HG02678 (cell line): ENCODE data around the gene PPP2R3B.
"Not testable (repeated sequence)": the region's sequence is repeated elsewhere in the genome, so short reads cannot be mapped to it uniquely, and the experiment has no call there.

Experiments used
- ATAC-seq: cut with Tn5 transposase; IDR thresholded peaks from one replicate; pipeline ENCODE4 v1.9.1; 2021; ENCODE audit warnings: mild to moderate bottlenecking, moderate library complexity; ENCODE audit not compliant: unreplicated experiment

The PPP2R3B gene

GRCh38 chrX:340641-341423, 45.9 kb downstream of the PPP2R3B start:
- no peak for ATAC-seq

- no peak for ATAC-seq
Observed at GRCh38 chrX:340121-340520, 46.6 kb downstream of the PPP2R3B start.

GRCh38 chrX:338836-339400, 47.8 kb downstream of the PPP2R3B start:
- ATAC-seq = no peak

GRCh38 chrX:338281-338835, 48.3 kb downstream of the PPP2R3B start:
- ATAC-seq = no peak

GRCh38 chrX:337331-337831, 49.3 kb downstream of the PPP2R3B start:
- no peak for ATAC-seq

GRCh38 chrX:336227-336626, 50.5 kb downstream of the PPP2R3B start:
- no peak for ATAC-seq

- ATAC-seq = no peak
Observed at GRCh38 chrX:335758-336155, 51.0 kb downstream of the PPP2R3B start.

GRCh38 chrX:334971-335757, 51.5 kb downstream of the PPP2R3B start:
- ATAC-seq = no peak

GRCh38 chrX:334331-334891, 52.3 kb downstream of the PPP2R3B start:
- no peak for ATAC-seq

GRCh38 chrX:333611-334311, 52.9 kb downstream of the PPP2R3B start:
- ATAC-seq = no peak

GRCh38 chrX:332916-333610, 53.6 kb downstream of the PPP2R3B start:
- ATAC-seq = no peak

GRCh38 chrX:332496-332860, 54.2 kb downstream of the PPP2R3B start:
- no peak for ATAC-seq

- no peak for ATAC-seq
Observed at GRCh38 chrX:331825-332495, 54.7 kb downstream of the PPP2R3B start.

GRCh38 chrX:331151-331824, 55.4 kb downstream of the PPP2R3B start:
- no peak for ATAC-seq

- ATAC-seq = no peak
Observed at GRCh38 chrX:330726-331150, 56.0 kb downstream of the PPP2R3B start.

GRCh38 chrX:330141-330725, 56.5 kb downstream of the PPP2R3B start:
- ATAC-seq = not testable (repeated sequence)

- ATAC-seq = no peak
Observed at GRCh38 chrX:329291-329910, 57.3 kb downstream of the PPP2R3B start.

- ATAC-seq = no peak
Observed at GRCh38 chrX:327660-328126, 59.0 kb downstream of the PPP2R3B start.
